Neuron (in vitro differentiated cells): ENCODE data around the gene NPY4R2.
"Not testable (repeated sequence)": the region's sequence is repeated elsewhere in the genome, so short reads cannot be mapped to it uniquely, and the experiment has no call there.

Source experiments
- H2AFZ ChIP-seq: one replicate; pipeline ENCODE4 v1.6.1; 2013; ENCODE audit warnings: low read depth, mild to moderate bottlenecking, inconsistent platforms, low read length, moderate library complexity
- H3K27me3 ChIP-seq: one replicate; pipeline ENCODE4 v1.6.1; 2013; ENCODE audit warnings: low read length; ENCODE audit not compliant: insufficient read depth
- H3K36me3 ChIP-seq: one replicate; pipeline ENCODE4 v1.6.1; 2013; ENCODE audit warnings: low read length; ENCODE audit not compliant: insufficient read depth
- H3K4me1 ChIP-seq: one replicate; pipeline ENCODE4 v1.6.1; 2013; ENCODE audit warnings: low read length; ENCODE audit not compliant: insufficient read depth
- H3K4me3 ChIP-seq: 2 replicates; pipeline ENCODE4 v1.5.1; 2013; ENCODE audit warnings: mild to moderate bottlenecking, low read length, moderate library complexity
- H3K9me3 ChIP-seq: one replicate; pipeline ENCODE4 v1.6.1; 2013; ENCODE audit warnings: low read length

The NPY4R2 gene

GRCh38 chr10:47942351-47943019 lies 24.0 kb downstream of the NPY4R2 start:
- not testable (repeated sequence) for H3K4me3 ChIP-seq, H2AFZ ChIP-seq, H3K9me3 ChIP-seq, H3K27me3 ChIP-seq, H3K4me1 ChIP-seq, H3K36me3 ChIP-seq

- H3K4me1 ChIP-seq, H3K36me3 ChIP-seq, H3K9me3 ChIP-seq, H2AFZ ChIP-seq, H3K4me3 ChIP-seq, H3K27me3 ChIP-seq: not testable (repeated sequence)
These were observed 24.9 kb downstream of the NPY4R2 start for GRCh38 chr10:47943328-47943727.

DNA sequence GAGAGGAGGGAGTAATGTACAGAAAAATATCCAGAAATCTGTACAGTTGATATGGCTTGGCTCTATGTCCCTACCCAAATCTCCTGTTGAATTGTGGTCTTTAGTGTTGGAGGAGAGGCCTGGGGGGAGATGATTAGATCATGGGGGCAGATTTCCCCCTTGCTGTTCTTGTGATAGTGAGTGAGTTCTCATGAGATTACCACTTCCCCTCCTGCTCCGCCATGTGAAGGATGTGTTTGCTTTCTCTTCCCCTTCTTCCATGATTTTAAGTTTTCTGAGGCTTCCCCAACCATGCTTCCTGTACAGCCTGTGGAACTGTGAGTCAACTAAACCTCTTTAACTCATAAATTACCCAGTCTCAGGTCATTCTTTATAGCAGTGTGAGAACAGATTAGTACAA lies 29.0 kb downstream of the NPY4R2 start:
- not testable (repeated sequence) for H3K4me3 ChIP-seq, H3K4me1 ChIP-seq, H3K27me3 ChIP-seq, H3K36me3 ChIP-seq, H3K9me3 ChIP-seq, H2AFZ ChIP-seq

DNA sequence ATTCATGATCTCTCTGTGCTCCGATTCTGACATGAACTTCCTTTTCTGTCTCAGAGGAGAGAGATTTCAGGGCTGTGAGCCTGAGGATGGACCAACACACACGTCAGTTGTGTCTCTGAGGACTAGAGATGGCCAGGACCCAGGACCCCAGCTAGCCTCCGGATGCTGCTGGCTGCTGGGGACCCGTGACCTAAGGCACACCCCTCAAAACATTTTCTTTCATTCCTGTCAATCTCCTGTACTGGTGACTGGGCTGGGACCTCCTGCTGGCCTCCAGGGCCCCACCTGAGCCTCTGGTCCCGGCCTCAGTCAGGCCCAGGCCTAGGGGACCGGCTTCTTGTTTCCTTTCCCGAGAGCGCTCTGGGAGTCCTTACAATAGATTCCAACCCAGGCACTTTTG lies 38.7 kb downstream of the NPY4R2 start:
- not testable (repeated sequence) for H3K9me3 ChIP-seq, H3K27me3 ChIP-seq, H2AFZ ChIP-seq, H3K36me3 ChIP-seq, H3K4me3 ChIP-seq, H3K4me1 ChIP-seq

DNA sequence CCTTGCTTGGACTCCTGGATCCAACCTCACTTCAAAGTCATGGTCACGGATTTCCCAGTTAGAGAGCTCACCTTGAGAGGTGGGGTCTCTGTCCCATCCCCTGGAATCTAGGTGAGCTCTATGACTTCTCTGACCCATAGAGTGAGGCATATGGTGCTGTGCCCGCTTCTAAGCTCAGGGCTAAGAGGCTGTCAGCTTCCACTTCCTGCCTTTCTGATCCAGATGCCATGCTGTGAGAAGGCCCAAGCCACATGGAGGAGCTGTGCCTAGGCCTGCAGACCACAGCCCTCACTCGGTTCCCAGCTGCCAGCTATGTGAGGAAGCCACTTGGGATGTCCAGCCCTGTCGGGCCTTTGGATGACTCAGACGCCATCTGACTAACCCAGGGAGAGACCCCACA lies 41.2 kb downstream of the NPY4R2 start:
- H3K9me3 ChIP-seq, H3K27me3 ChIP-seq, H3K4me3 ChIP-seq, H3K4me1 ChIP-seq, H2AFZ ChIP-seq, H3K36me3 ChIP-seq: not testable (repeated sequence)

GRCh38 chr10:47960699-47961098 lies 42.2 kb downstream of the NPY4R2 start:
- not testable (repeated sequence) for H3K4me3 ChIP-seq, H3K36me3 ChIP-seq, H2AFZ ChIP-seq, H3K4me1 ChIP-seq, H3K9me3 ChIP-seq, H3K27me3 ChIP-seq

- H3K4me3 ChIP-seq, H3K4me1 ChIP-seq, H3K36me3 ChIP-seq, H3K27me3 ChIP-seq, H2AFZ ChIP-seq, H3K9me3 ChIP-seq: not testable (repeated sequence)
These were observed 44.3 kb downstream of the NPY4R2 start for GRCh38 chr10:47962785-47963184.

GRCh38 chr10:47964280-47965063 lies 46.0 kb downstream of the NPY4R2 start:
- H3K4me1 ChIP-seq, H3K36me3 ChIP-seq, H3K4me3 ChIP-seq, H3K9me3 ChIP-seq, H3K27me3 ChIP-seq, H2AFZ ChIP-seq: not testable (repeated sequence)

DNA sequence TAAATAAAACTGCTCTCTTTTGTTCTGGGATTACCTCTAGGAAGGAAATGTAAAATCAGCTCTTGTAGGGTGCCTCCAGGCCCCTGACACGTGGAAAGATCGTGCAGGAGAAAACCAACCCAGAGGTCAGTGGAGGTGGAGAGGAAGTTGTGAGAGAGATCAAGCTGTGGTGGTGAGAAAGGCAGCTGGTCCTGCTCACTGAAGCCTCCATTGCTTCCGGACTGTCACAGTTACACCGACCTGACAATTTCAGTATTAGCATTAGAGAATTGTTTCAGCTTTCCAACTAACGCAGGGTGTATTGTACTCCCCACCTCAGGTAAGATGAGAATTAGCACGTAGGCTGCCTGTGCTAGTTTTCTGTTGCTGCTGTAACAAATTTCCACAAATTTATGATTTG lies 50.5 kb downstream of the NPY4R2 start:
- H2AFZ ChIP-seq, H3K36me3 ChIP-seq, H3K27me3 ChIP-seq, H3K4me1 ChIP-seq, H3K4me3 ChIP-seq, H3K9me3 ChIP-seq: not testable (repeated sequence)

DNA sequence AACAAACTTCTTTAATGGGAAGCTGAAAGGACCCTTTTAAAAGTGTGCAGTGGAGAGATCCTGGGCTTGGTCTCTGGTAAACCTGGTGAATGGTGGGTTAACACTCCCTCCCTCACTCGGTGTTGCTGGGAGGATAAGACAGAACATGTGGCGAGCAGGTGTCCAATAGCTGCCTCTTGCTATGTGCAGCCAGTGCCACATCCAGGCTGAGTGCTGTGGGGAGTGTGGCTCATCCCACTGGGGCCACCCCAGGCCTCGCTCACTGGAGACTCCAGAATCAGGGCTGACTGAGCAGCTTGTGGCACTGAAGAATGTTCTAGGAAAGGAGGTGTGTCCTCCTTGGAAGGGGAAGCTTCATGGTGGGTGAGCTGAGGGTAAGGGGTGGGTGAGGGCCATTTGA lies 51.6 kb downstream of the NPY4R2 start:
- H3K36me3 ChIP-seq, H3K9me3 ChIP-seq, H2AFZ ChIP-seq, H3K4me3 ChIP-seq, H3K4me1 ChIP-seq, H3K27me3 ChIP-seq: not testable (repeated sequence)

GRCh38 chr10:47971598-47971997 lies 53.1 kb downstream of the NPY4R2 start:
- not testable (repeated sequence) for H3K36me3 ChIP-seq, H3K4me1 ChIP-seq, H3K4me3 ChIP-seq

DNA sequence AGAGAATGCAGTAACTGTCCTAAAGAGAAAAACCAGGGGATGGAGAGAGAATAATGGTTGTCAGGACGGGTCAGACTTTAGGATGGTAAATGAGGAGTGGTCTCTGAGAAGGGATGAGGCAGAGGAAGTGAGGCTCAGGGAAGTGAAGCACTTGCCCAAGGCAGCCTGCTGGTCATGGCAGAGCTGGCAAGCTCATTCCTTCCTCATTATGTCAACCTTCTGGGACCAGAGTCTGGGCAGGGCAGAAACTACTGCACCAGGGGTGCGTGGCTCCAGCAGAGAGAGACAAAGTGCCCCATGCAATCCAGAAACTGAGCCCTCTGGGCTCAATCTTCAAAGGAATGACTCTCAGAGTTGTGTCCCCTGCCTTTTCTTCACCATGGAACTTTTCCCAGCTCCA lies 53.6 kb downstream of the NPY4R2 start:
- H3K9me3 ChIP-seq, H3K36me3 ChIP-seq, H3K27me3 ChIP-seq, H2AFZ ChIP-seq, H3K4me3 ChIP-seq, H3K4me1 ChIP-seq: not testable (repeated sequence)

More at GRCh38 chr10:47971598-47971997, 53.1 kb downstream of the NPY4R2 start:
- not testable (repeated sequence) for H2AFZ ChIP-seq, H3K9me3 ChIP-seq, H3K27me3 ChIP-seq
